Activated T-helper 9 cell treated with anti-CD3 and anti-CD28 coated beads, Interleukin-2, amount 50 U/mL, for 16 hours (primary cell): ENCODE measurements around the gene C19orf44.
"Not testable (repeated sequence)": the region's sequence is repeated elsewhere in the genome, so short reads cannot be mapped to it uniquely, and the experiment has no call there.

Source experiments
- DNase-seq: peaks from one replicate; pipeline ENCODE4 v3.0.0-alpha.2; 2020; ENCODE audit warnings: low read depth

C19orf44 gene

DNA sequence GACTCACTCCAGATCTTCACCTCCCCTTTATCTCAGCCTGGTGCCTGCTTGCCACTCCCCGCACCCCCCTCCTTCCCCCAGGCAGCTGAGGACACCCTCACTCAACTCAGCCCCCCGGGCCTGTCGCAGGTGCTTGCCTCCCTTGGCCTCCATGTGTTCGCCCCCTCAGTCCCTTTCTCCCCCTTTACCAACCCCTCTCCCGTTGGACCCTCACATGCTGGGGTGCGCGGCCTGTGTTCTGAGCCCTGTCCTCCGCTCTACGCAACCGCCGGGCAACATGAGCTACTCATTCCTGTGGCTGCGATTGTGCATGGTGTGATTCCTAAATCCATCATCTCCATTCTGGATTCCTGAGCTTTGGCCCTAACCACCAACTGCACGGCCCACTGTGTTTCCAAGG is 40.9 kb downstream of the C19orf44 start:
- no peak for DNase-seq

DNA sequence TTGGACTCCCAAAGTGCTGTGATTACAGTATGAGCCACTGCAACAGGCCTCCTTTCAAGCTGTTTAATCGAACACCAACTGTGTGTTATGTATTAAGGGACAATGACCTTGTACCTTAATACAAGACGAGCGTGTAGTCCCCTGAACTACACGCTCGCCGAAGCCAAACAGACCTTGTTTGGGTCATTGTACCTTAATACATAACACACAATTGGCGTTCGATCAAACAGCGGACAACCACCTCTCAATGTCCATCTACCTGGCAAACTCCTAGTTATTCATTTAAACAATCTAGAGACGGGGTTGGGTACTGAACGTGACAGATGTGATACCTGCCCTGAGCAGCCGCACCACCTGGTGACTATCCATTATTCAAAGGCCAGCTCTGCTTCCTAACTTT is 44.8 kb downstream of the C19orf44 start:
- DNase-seq, result no peak

DNA sequence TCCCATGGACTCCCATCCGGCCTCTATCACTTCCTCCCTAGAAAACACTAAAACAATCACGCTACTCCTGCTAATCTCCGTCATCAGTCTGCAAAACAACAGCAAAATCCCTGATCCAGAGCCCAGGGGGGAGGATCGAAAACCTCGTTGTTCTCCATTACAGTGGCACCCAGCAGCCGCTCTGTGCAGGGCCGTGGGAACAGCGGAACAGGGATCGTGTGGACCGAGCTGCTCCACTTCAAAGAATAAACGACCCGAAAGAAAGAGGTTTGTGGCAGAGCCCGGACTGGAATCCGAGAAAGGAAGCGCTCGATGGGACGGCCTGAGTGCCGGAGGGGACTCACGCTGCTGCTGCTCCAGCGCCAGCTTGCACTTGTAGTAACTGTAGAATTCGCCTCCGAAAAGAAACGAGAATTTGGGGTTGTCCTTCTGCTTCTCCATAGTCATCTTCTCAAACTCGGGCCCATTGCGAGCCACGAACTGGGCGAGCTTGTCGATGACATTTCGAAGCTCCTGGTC is 45.4 kb downstream of the C19orf44 start:
- no peak for DNase-seq

DNA sequence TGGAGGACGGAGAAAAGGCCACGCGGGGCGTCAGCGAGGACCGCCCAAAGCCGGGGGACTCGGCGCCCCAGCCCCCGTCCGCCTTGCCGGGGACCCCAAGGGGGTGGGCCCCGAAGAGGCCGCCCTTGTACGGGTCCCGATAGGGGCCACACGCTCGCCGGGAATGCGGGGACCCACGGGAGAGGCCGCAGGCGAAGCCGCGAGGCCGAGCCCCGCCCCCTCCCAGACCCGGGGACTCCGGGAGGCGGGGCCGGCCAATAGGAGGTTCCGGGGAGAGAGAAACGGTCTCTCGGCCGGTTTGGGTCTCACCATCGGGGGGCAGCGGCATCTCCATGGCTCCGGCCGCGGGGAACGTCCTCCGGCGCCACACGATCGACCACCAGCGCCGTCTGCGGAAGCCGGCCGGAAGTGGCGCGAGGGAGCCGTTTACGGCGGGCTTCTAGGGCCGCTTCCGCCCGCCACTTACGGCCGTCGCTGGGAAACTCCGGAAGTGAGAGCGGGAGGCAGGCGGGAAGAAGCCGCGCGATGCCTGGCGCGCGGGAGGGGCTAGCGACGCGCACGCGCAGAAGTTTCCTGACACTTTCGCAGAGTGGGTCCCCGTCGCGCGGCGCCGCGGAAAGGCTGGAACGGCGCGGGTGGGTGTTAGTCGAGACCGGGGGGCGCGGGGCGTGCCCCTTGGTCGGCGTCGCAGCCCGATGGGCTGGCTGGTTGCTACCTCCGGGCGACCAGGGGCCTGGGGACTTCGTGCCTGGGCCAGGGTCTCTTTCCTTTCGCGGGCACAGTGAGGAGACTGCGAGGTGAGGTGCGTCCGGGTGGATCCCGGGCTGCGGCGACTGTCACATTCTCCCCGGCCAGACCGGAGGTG is 46.1 kb downstream of the C19orf44 start, which contains the start of gene CHERP:
Gene CHERP (minus strand): TSS at position 393 of the 865 bp plus-strand sequence. CDS start 59 bp downstream, at position 334.
- peak; percentile 93 for DNase-seq

DNA sequence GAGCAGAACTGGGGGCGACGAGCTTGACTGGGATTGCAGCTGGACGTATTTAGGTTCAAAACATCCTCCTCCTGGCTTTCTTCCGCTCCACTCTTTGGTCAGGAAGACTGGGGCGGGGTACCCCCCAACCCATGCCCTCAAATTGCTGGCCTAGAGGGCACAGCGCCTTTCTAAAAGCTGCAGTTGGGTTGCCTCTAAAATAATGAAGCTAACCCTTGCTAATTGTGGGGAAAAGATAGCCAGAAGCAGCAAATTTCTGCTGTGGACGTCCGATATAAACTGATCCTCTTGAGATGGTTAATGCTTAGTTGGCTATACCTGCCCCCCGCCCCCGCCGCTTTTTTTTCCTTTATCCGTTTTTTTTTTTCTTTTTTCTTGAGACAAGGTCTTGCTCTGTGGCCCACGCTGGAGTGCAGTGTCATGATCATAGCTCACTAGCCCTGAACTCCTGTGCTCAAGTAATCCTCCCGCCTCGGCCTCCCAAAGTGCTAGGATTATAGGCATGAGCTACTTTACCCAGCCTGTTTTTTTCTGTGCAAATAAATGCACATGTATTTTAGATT is 46.8 kb downstream of the C19orf44 start:
- DNase-seq, result no peak

DNA sequence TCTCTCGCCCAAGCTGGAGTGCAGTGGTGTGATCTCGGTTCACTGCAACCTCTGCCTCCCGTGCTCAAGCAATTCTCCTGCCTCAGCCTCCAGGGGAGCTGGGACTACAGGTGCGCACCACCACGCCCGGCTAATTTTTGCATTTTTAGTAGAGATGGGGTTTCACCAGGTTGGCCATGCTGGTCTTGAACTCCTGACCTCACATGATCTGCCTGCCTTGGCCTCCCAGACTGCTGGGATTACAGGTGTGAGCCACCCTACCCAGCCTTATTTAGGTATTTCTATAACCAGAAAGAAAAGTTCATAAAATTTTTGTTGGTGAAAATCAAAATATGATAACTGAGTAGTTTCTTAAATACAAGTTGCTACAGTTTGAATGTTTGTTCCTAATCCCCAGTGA is 47.5 kb downstream of the C19orf44 start:
- DNase-seq, result not testable (repeated sequence)

DNA sequence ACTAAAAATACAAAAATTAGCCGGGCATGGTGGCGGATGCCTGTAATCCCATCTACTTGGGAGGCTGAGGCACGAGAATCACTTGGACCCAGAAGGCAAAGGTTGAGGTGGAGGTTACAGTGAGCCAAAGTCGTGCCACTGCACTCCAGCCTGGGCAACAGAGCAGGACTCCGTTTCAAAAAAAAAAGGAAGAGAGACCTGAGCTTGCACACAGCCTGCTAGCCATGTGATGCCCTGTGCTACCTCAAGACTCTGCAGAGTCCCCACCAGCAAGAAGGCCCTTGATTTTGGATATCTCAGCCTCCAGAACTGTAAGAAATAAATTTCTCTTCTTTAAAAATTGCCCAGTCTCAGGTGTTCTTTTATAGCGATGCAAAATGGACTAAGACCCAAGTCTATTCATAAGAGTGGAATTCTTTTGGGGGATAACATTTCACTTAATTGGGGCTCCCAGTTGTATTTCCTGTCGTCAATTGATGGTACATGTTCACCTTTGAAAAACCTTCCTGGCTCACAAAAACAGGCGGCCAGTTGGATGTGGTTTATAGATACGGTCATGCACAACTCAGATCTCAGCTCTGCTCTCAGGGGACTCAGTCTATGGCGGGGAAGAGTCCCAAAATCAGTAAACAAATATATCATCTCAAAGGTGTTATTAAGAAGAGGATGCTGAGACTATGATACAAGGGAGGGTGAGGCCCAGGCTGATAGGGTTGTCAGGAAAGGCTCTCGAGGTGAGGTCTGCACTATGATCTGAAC is 48.5 kb downstream of the C19orf44 start:
- no peak for DNase-seq

DNA sequence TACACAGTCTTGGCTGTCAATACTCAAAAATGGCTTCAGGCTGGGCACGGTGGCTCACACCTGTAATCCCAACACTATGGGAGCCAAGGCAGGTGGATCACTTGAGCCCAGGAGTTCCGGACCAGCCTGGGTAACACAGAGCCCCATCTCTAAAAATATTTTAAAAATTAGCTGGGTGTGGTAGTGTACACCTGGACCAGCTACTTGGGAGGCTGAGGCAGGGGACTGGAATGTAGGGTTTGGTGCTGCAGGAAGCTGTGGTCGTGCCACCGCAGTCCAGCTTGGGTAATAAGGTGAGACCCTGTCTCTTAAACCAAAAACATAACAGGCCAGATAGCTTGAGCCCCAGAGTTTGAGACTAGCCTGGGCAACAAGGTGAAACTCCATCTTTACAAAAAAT is 52.8 kb downstream of the C19orf44 start:
- no peak for DNase-seq

DNA sequence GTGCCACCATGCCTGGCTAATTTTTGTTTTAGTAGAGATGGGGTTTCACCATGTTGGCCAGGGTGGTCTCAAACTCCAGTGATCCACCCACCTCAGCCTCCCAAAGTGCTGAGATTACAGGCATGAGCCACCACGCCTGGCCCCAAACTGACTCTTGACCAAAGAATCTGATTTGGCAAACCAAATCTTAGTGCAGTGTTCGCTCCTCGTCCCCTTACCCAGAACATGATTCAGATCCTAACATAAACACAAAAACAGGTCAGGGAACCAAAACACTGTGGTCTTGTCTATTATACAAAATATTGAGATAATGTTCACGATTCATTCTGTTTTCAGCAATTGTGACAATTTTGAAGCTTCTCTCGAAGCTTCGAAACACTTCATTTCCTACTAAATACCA is 55.7 kb downstream of the C19orf44 start:
- not testable (repeated sequence) for DNase-seq

DNA sequence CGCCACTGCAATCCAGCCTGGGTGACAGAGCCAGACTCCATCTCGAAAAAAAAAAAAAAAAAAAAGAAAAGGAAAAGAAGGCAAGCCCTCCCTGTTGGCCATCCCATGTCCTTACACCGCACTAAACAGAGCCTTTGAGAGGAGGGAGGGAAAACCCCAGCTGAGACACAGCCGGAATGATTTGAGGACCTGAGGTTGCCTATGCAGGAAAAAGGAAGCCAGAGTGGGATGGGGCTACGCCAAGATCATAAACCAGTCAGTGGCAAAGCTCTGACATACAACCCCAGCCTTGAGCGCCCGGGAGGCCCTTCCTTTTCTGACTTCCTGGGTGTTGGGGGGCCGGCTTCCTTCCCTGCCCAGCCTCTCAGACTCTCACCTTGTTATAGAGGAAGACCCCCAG is 58.6 kb downstream of the C19orf44 start:
- no peak for DNase-seq

DNA sequence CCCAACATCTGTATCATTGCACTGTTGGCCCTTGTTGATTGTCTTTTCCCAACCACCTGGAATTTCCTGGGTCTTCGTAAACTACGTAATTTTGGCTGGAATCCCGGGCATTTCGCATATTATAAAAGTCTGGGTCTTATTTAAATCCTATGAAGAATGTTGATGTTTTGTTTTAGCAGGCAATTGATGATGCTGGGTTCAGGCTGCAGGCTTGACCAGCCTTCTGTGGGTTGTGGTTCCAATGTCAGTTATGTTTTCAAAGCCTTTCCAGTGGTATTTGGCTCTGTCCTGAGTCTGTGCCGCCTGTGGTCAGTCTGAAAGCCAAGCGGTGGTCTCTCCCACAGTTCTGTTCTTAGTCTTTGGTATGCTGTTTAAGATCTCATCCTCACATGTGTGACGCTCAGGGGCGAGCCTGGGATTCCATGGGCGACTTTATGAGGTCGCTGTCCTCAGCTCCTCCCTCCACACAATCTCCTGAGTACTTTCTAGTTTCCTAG is 63.6 kb downstream of the C19orf44 start:
- DNase-seq, result no peak

DNA sequence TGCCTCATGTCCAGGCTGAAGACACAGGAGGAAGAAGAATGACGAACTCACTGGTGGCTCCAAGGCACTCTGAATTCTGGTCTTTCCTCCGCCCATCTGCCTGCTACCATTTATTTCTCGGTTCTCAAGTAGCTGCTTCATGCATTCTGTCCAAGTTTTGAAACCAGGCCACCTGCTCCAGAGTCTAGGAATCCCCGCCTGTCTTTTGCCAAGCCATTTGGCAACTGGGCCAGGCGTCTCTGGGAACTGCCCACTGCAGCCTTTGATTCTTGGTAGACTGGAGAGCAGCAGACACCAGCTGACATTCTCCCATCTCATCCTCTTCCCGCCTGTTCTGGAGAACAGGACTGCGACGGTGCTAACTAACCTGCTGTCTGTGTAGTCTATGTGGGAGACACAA is 65.2 kb downstream of the C19orf44 start:
- DNase-seq, result no peak

DNA sequence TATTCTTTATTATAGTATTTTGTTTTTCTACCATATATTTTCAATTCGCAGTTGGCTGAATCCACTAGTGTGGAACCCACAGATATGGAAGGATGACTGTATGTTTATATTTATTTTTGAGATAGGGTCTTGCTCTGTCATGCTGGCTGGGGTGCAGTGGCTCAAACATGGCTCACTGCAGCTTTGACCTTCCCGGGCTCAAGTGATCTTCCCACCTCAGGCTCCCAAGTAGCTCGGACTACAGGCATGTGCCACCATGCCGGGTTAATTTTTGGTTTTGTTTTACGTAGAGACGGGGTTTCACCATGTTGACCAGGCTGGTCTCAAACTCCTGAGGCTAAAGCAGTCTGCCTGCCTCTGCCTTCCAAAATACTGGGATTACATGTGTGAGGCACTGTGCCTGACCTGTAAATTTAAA is 66.4 kb downstream of the C19orf44 start:
- no peak for DNase-seq

DNA sequence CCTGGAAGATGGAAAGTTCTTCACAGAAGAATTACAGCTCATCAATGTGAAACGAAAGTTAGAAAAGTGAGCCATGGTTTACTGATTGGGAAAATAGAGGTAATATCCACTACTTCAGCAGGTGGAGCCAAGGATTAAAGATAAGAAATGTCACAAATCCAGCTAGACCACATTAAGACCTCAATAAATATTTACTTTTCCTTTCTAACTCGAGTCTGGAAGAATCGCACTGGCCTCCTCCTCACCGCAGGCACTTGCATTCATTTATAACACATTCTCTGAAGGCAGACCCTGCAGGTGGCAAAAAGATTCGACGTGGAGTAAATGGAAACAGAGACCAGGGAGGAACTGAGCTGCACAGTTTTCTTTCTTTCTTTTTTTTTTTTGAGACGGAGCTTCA is 68.6 kb downstream of the C19orf44 start:
- no peak for DNase-seq

DNA sequence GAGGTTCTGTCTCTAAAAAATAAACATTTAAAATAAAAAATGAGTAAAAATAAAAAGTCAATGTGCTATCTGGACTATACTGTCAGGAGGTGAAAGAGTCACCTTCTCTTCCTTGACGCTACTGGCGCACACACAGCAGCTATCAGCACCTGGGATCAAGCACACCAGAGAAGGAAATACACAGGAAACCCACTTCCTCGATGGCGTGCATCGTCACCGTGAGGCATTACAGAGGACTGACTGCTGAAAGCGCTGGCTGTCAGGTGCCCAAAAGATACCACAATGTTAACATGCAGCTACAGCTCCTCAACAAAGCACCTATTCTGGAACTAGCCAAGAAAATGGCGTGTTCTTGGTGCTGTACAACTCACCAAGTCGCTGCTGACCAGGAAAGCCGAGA is 70.0 kb downstream of the C19orf44 start:
- DNase-seq, result peak; percentile 50

DNA sequence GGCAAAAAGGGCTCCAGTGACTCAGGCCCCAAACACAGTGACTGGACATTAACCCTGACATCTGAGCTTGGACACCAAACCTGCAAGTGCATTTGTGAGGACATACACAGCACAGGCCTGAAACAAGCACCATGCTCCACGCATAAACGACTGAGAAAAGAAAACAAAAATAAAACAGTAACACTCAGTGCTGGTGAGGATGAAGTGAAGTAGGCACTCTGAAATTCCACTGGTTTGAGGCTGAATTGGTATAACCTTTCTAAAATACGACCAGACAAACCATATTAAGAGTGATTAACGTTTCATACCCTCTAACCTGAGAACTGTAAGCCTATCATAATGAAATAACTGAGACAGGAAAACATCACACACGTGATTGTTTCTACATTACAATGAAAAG is 70.5 kb downstream of the C19orf44 start:
- DNase-seq, result no peak

DNA sequence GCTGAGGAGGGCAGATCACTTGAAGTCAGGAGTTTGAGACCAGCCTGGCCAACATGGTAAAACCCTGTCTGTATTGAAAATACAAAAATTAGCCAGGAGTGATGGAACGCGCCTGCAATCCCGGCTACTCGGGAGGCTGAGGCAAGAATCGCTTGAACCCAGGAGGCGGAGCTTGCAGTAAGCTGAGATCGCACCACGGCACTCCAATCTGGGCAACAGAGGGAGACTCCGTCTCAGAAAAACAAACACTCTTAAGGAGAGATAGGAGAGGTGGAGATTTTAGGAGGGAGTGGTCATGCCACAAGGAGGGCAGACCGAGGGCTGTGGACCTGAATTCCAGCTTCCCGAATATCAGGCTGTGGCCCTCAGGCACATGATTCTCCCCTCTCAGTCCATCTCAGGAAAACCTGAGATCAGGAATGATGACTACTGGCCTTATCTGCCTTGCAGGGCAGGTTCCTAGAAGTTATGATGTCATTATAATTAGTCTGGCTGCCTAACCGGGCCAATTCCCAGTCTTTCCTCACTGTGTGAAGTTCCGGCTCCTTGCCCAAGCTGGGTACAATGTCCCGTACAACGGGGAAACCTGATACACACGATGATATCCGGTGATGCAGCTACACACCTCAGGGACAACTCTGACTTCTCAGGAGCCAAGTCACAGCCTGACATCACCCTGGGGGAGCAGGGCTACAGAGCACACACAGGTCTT is 73.6 kb downstream of the C19orf44 start:
- DNase-seq, result no peak
